ENCODE data around the gene ZFAND3.

ZFAND3 gene

DNA sequence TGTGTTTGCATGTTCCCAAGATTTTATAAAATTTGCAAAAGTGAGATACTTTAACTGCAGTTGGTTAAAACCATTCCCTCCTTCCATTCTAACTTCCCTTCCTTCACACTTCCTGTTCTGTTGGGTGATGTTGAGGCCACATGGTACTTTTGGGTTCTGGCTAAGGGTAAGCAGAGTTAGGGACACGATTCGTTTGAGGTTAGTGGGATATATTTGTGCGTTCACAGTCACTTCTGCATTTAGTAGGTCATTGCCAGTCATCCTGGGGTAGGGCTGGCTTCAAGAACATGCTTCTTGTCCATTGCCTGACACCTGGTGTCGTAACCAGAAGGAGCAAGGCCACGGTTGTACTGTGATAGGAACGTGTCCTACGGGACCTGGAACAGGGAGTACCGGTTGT lies 340.1 kb downstream of the ZFAND3 start:
- DNase-seq, result no peak

GRCh38 chr6:38160831-38161230 lies 341.3 kb downstream of the ZFAND3 start:
- DNase-seq, result no peak

- DNase-seq, result no peak
Measured at GRCh38 chr6:38161331-38161730, 341.8 kb downstream of the ZFAND3 start.

DNA sequence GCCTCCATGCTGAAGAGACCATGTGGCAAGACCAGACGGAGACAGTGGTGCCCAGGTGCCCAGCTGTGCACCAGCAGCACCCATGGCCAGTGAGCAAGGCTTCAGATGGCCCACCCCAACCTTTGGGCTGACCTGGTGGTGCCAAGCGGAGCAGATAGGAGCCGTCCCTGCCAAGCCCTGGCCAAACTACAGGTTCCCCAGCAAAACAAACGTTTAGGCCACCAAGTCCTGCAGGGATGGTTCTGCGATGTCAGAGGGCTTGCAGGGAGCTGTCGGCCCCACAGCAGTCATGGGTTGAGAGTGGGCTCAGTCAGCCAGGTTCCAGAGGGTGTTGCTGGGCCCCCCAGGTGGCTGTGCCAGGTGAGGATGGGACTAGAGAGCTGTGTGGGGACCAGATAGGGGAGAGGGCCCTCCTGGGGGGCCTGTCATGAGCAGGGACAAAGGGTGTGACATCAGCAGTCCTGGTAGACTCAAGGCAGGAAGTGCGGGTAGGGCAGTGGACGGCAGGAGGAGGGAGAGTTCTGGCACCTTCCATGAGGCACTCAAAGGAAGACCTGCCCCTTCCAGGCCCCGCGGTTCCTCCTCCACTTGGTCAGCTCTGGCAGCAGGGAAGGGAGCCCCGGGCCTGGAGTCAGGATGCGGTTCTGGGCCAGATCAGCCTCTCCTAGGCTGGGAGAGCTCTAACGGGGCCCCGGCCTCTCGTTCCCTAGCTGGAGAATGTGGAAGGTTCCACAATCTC lies 342.4 kb downstream of the ZFAND3 start:
- DNase-seq, result no peak

DNA sequence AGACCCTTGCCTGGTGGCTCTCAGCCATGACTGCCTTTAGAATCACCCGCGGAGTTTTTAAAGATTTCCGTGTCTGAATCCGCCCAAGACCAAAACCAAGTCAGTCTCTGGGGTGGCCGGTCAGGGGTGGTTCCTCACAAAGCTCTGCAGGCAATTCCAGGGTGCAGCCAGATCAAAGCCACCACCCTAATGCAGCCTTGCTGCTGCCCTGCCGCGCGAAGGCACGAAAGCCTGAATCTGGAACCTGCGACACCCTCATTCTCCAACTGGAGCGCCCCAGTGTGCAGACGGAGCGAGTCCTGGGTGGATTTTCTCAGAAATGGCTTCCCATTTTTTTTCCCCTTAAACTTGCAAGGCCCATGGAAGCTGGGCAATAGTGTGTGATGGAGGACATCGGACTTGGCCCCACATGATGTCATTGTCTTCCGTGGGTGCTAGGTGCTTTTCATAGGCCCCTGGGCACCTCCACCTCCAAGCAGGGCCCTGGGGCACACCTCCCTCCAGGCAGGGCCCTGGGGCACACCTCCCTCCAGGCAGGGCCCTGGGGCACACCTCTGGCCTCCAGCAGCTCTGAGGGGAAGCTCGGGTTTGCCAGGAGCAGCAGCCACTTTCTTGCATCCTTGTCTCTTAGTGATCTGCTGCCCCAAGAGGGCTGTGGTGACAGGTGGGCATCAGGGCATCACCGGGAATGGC lies 343.1 kb downstream of the ZFAND3 start:
- no peak for DNase-seq

GRCh38 chr6:38163186-38164130 lies 343.9 kb downstream of the ZFAND3 start:
- DNase-seq, result no peak

DNA sequence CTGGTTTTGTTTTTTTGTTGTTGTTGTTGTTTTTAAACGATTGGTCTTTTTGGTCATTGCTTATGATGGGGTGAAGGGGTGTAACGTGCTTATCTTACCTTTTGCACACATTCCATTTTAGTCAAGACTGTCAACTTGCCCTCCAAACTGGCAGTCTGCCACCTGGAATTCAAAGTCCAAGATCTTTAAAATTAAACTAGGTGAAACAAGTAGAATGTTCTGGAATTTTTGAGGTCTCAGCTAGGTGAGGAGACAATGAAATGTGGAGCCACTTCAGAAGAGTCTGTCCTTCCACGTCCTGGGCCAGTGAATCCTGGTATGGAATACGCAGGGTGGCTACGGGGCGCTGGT lies 344.6 kb downstream of the ZFAND3 start:
- no peak for DNase-seq

DNA sequence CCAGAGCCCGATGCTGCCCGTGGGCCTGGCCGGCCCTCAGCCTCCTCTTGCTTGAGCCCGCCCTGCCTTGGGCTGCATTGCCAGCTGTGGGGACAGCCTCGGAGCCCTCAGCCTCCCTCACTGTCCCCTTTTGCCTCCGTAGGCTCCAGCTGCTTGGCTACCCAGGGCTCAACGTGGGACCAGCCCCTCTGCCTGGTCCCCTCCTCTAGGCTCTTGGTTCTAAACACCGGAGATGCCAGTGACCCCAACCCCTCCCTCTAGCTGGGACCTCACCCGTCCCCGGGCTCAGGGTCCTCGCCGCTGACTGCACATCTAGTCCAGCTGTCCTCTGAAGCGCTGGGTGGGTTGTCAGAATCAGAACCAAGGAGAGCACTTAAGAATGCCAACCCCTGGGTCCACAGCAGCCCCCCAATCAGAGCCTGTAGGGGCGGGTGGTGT lies 345.2 kb downstream of the ZFAND3 start:
- no peak for DNase-seq

- DNase-seq, result no peak
Measured at GRCh38 chr6:38166411-38167240, 347.1 kb downstream of the ZFAND3 start.

- no peak for DNase-seq
Measured at GRCh38 chr6:38167598-38167997, 348.1 kb downstream of the ZFAND3 start.

DNA sequence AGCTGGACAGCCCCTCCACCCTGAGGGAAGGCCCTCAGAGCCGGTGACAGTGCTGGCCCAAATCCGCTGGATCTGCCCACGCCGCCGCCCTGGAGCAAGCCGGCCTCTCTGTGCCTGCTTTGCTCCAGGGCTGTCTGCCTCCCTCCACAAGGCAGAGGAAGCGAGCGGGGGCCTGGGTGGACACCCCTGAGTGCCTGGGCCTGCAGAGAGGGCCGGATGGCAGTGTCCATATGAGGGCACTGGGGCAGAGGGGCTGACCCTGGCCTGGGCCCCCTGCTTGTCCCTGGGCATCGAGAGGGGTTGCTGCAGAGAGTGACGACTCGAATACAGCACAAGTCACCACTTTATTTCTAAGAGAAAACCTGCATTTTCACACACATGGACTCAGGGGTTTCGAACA lies 348.6 kb downstream of the ZFAND3 start:
- DNase-seq, result no peak

- no peak for DNase-seq
Measured at GRCh38 chr6:38168699-38169098, 349.2 kb downstream of the ZFAND3 start.

GRCh38 chr6:38169221-38169976 lies 349.9 kb downstream of the ZFAND3 start:
- no peak for DNase-seq

GRCh38 chr6:38169977-38170526 lies 350.5 kb downstream of the ZFAND3 start:
- DNase-seq, result peak; percentile 32

DNA sequence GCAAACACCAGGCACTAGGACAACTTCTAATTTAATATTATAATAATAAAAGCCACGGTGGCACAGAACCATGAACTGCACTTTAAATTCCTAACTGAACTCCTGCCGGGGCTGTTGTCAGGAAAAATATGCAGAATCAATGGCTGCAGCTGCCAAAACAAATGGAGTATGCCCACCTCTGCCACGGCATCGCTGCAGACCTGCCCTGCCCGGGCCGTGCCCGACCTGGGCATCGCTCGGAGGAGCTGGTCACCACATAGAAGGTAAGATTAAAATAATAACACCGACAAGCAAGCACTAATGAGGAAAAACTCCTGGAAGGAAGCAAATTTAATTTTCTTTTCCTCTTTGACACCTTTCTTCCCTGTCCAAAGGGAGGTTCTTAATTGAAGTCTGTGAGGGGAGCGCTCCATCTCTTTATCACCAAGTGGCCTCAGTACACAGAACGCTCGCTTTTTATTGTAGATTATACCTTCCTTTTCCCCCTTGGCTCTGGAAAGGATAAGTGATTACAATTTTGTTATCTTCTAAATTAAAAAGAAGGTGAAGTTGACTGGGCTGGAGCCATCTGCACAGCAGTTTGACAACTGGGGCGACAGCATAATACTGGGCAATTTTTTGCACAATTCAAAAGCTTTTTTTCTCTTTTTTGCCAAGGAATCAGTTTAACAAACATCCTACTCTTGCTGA lies 351.3 kb downstream of the ZFAND3 start:
- DNase-seq, result no peak

DNA sequence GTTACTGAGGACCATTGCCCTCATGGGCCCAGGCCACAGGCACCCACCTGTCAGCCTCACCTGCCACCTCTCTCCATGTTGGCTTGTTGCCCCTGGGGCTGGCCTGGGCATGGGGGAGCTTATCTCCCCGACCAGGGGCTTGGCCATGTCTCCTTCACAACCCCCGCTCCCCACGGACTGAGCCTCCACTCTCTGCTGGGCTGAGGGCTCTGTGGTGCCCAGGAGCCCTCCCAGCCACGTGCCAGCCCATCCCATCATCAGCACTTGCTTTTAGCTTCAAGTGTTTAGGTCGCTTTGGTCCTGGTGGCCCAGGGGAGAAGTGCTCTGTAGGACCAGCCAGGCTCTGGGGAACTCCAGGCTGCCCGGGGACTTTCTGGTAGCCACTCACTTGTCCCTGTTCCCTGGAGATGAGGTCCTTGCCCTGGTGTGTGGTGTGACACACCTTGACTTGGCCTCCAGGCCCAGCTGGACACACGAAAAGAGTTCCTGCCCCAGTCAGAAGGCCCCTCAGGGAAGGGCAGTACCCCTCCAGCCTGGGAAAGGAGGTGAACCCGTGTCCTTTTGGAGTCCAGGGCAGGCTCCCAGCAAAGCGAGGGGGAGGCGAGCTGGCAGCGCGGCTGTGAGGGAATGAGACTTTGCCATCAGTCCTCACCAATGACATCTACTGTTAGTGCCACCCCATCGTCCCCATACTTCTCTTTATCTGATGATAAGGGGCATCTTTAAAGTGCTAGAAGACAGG lies 352.6 kb downstream of the ZFAND3 start:
- DNase-seq, result no peak

- DNase-seq, result no peak
Measured at GRCh38 chr6:38172739-38173410, 353.3 kb downstream of the ZFAND3 start.

DNA sequence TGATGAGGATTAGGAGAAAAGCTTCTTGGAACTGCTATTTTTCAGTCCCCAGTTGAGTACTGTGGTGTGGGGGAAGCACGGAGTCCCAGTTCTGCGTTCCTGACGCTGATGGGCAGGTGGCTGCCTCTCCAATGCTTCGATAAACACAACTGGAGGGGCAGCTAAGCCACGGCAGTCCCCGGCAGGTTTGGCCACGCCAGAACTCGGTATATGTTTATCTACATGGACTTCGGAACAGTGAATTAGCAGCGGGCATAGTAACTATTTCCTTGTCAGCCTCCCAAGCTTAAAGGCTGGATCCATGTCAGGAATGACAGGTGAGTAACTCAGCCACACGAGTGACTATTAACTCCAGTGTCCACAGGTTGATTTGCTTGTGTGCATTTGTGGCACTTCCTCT lies 354.4 kb downstream of the ZFAND3 start:
- DNase-seq, result no peak

DNA sequence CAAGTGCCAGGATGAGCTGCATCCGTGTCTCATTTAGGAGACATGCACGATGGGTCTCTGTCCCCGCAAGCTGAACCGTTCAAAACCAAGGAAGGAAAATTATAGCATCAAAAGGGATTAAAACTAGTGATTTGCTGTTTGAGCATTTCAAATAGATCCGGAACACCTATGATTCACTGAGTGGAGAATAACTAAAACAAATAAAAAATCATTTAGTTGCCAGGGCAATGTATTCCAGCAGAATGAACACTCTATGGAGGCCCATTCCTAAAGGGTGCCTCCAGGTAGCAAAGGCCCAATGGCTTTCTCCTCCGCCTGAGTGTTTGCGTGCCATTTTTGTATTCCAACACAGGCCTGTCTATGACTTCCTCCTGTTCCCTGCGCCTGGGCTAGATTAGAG lies 354.8 kb downstream of the ZFAND3 start:
- DNase-seq, result no peak

All from NCI-H2107 (cell line).